HepG2 (cell line): ENCODE measurements around the gene AKR7A3. TPM values are rescaled to one million over a fixed set of nuclear protein-coding genes. Genes with fewer than 3 reads are reported as not detected.

Source experiments
- ATM ChIP-seq: fragments of 450-650 bp; IDR thresholded peaks from 2 replicates; pipeline ENCODE4 v1.7.1; 2017; ENCODE audit warnings: mild to moderate bottlenecking, borderline replicate concordance
- BORCS8-MEF2B ChIP-seq: sonication (generic); formaldehyde crosslinking; IDR thresholded peaks from 2 replicates; pipeline ENCODE4 v1.8.0; 2022; ENCODE audit warnings: mild to moderate bottlenecking, missing genetic modification reagents
- GATAD2A ChIP-seq: IDR thresholded peaks from 2 replicates; pipeline ENCODE4 v1.6.1; 2016
- GTF3A ChIP-seq: sonication (generic); formaldehyde crosslinking; conservative IDR thresholded peaks from 2 replicates; pipeline ENCODE4 v1.4.0; 2020; ENCODE audit warnings: mild to moderate bottlenecking, missing genetic modification reagents
- HOXA3 ChIP-seq: sonication (generic); formaldehyde crosslinking; IDR thresholded peaks from 2 replicates; pipeline ENCODE4 v1.5.0; 2020; ENCODE audit warnings: missing genetic modification reagents
- KLF9 ChIP-seq: IDR thresholded peaks from 2 replicates; pipeline ENCODE4 v1.6.1; 2016; ENCODE audit warnings: low read depth
- MLLT10 ChIP-seq: sonication (generic); formaldehyde crosslinking; IDR thresholded peaks from 2 replicates; pipeline ENCODE4 v1.4.0; 2020; ENCODE audit warnings: missing genetic modification reagents
- MTF2 ChIP-seq: sonication (generic); formaldehyde crosslinking; IDR thresholded peaks from 2 replicates; pipeline ENCODE4 v1.5.0; 2020; ENCODE audit warnings: missing genetic modification reagents, borderline replicate concordance
- PITX1 ChIP-seq: sonication (generic); formaldehyde crosslinking; IDR thresholded peaks from 2 replicates; pipeline ENCODE4 v1.5.1; 2020; ENCODE audit warnings: mild to moderate bottlenecking, missing genetic modification reagents
- RBFOX2 ChIP-seq: fragments of 200-400 bp; formaldehyde crosslinking; IDR thresholded peaks from 2 replicates; pipeline ENCODE4 v1.6.1; 2017; ENCODE audit warnings: low read depth, mild to moderate bottlenecking, low read length
- TBX2 ChIP-seq: sonication (generic); formaldehyde crosslinking; IDR thresholded peaks from 2 replicates; pipeline ENCODE4 v1.5.0; 2020; ENCODE audit warnings: missing genetic modification reagents, mild to moderate bottlenecking, borderline replicate concordance
- TBX3 ChIP-seq: fragments of 450-650 bp; IDR thresholded peaks from 2 replicates; pipeline ENCODE4 v1.6.1; 2017; ENCODE audit warnings: antibody characterized with exemption, mild to moderate bottlenecking, inconsistent platforms, borderline replicate concordance
- TSC22D2 ChIP-seq: sonication (generic); formaldehyde crosslinking; IDR thresholded peaks from 2 replicates; pipeline ENCODE4 v1.5.1; 2020; ENCODE audit warnings: missing genetic modification reagents, mild to moderate bottlenecking, borderline replicate concordance
- YEATS4 ChIP-seq: sonication (generic); formaldehyde crosslinking; IDR thresholded peaks from 2 replicates; pipeline ENCODE4 v1.4.0; 2020; ENCODE audit warnings: missing genetic modification reagents, borderline replicate concordance
- ZBTB3 ChIP-seq: sonication (generic); formaldehyde crosslinking; IDR thresholded peaks from 2 replicates; pipeline ENCODE4 v1.4.0; 2020; ENCODE audit warnings: low read depth, mild to moderate bottlenecking, moderate library complexity, missing genetic modification reagents, borderline replicate concordance
- ZNF30 ChIP-seq: sonication (generic); formaldehyde crosslinking; IDR thresholded peaks from 2 replicates; pipeline ENCODE4 v1.5.0; 2020; ENCODE audit warnings: mild to moderate bottlenecking, missing genetic modification reagents
- ZNF335 ChIP-seq: sonication (generic); formaldehyde crosslinking; IDR thresholded peaks from 2 replicates; pipeline ENCODE4 v1.4.0; 2020; ENCODE audit warnings: missing genetic modification reagents
- ZNF703 ChIP-seq: sonication (generic); formaldehyde crosslinking; IDR thresholded peaks from 2 replicates; pipeline ENCODE4 v1.5.1; 2020; ENCODE audit warnings: missing genetic modification reagents, mild to moderate bottlenecking, moderate library complexity, borderline replicate concordance
- ZNF720 ChIP-seq: sonication (generic); formaldehyde crosslinking; IDR thresholded peaks from 2 replicates; pipeline ENCODE4 v1.4.0; 2020; ENCODE audit warnings: missing genetic modification reagents
- ZSCAN25 ChIP-seq: sonication (generic); formaldehyde crosslinking; IDR thresholded peaks from 2 replicates; pipeline ENCODE4 v1.8.0; 2022; ENCODE audit warnings: mild to moderate bottlenecking, missing genetic modification reagents
- ZSCAN9 ChIP-seq: IDR thresholded peaks from 2 replicates; pipeline ENCODE4 v1.6.1; 2016; ENCODE audit warnings: borderline replicate concordance
- ZZZ3 ChIP-seq: sonication (generic); formaldehyde crosslinking; IDR thresholded peaks from 2 replicates; pipeline ENCODE4 v1.4.0; 2020; ENCODE audit warnings: missing genetic modification reagents, mild to moderate bottlenecking, borderline replicate concordance
- polyA plus RNA-seq, 8 experiments: library from polyadenylated mRNA; depleted of rRNA in 3 of 8; stranded (reverse) in 7 of 8; unstranded in 1 of 8; fragments of >200 nt; fragmentation: Illumina TruSeq in 4 of 8; extraction: Trizol in 4 of 8; gene quantifications; 2 replicates each; pipeline versions ENCODE4 v1.2.1 to v1.2.3, GENCODE V29; 2011 to 2016; ENCODE audit warnings: low read depth in 4 of 8, missing spikeins in 1 of 8, mixed read lengths in 1 of 8; ENCODE audit not compliant: insufficient read depth in 1 of 8
- total RNA-seq, 5 experiments: library from RNA; depleted of rRNA; stranded (reverse); fragments of >200 nt; fragmentation: Illumina TruSeq; extraction: Trizol; gene quantifications; 2 replicates each; pipeline ENCODE4 v1.2.3, GENCODE V29; 2016; ENCODE audit warnings: low read depth in 1 of 5
- TF ChIP-seq, protein P1 (sequence below): sonication (generic); formaldehyde crosslinking; IDR thresholded peaks from 2 replicates; pipeline ENCODE4 v1.4.0; 2020; ENCODE audit warnings: low read depth, mild to moderate bottlenecking, missing genetic modification reagents
- TF ChIP-seq, protein P2 (sequence below): sonication (generic); formaldehyde crosslinking; conservative IDR thresholded peaks from 2 replicates; pipeline ENCODE4 v1.4.0; 2020; ENCODE audit warnings: missing genetic modification reagents
- TF ChIP-seq, protein P3 (sequence below): sonication (generic); formaldehyde crosslinking; IDR thresholded peaks from 2 replicates; pipeline ENCODE4 v1.4.0; 2020; ENCODE audit warnings: missing genetic modification reagents

Gene AKR7A3
- total and polyA plus RNA-seq, 2 of the 13 experiments (the other 11 are each of a cell fraction or from before 2014, with no cell fraction given), result 0.58 to 1.00 TPM

DNA sequence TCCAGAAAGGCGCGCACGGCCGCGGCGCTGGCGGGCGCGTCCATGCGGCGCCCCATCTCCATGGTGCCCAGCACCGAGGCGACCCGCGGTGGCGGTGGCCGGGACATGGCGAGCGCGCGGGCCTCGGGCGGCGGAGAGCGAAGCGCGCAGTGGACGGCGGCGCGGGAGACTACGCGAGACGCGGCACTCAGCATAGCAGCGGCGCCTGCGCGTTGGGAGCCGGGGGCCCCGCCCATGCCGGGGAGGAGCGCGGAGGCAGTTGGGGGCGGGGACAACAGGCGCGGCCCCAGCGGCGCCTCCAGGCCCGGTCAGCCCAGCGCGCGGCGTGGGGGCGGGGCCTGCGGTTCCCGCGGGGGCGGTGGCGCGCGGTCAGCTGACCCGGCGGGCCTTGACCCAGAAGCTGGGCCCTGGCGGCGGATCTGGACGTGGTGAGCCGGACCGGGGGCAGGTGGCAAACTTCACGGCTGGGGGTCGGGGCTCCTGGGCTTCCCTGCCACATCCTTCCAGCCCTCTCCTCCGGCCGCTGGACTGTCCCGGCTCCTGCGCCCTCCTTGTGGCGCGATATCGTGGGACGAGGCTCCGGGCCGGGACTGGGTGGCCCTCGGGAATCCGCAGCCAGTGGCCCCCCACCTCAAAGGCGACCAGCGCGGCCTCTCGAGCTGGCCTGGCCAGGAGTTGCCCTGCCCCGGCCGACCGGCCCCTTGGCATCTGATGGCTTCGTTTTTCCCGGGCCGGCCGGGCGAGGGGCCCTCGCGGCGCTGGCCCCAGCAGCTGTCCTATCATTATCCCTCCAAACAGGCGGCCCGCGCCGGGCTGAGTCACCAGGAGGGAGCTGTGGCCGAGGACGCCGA lies 23.6 kb upstream of the AKR7A3 start, which contains the start of the genes AKR7A2 and SLC66A1 (continued):
- TF ChIP-seq MLLT10 (CRISPR knock-in tag), result no peak
- TF ChIP-seq ZNF335 (CRISPR knock-in tag), result no peak
- TF ChIP-seq YEATS4 (CRISPR knock-in tag), result peak; percentile 86; the same call in 1 of the 2 replicates
- no peak; the same call in 1 of the 2 replicates for TF ChIP-seq TBX2 (CRISPR knock-in tag)
- TF ChIP-seq ZZZ3 (CRISPR knock-in tag), result 0 out of 2 replicates have a peak, but pooled peaks have one; percentile 82
- TF ChIP-seq RBFOX2, result peak; percentile 91
- peak; percentile 75; the same call in 1 of the 2 replicates for TF ChIP-seq ZNF30 (CRISPR knock-in tag)
- peak; percentile 44; the same call in 1 of the 2 replicates for TF ChIP-seq PITX1 (CRISPR knock-in tag)
- TF ChIP-seq HOXA3 (CRISPR knock-in tag), result peak; percentile 57; the same call in 1 of the 2 replicates
- TF ChIP-seq ZNF703 (CRISPR knock-in tag), result 0 out of 2 replicates have a peak, but pooled peaks have one; percentile 66
- TF ChIP-seq, protein P1, sequence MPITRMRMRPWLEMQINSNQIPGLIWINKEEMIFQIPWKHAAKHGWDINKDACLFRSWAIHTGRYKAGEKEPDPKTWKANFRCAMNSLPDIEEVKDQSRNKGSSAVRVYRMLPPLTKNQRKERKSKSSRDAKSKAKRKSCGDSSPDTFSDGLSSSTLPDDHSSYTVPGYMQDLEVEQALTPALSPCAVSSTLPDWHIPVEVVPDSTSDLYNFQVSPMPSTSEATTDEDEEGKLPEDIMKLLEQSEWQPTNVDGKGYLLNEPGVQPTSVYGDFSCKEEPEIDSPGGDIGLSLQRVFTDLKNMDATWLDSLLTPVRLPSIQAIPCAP (CRISPR knock-in tag), result 0 out of 2 replicates have a peak, but pooled peaks have one; percentile 33
- peak; percentile 48; the same call in 1 of the 2 replicates for TF ChIP-seq MTF2 (CRISPR knock-in tag)
- TF ChIP-seq TSC22D2 (CRISPR knock-in tag), result no peak
- no peak for TF ChIP-seq ZNF720 (CRISPR knock-in tag)
- TF ChIP-seq KLF9 (CRISPR knock-in tag), result no peak
- no peak; the same call in 1 of the 2 replicates for TF ChIP-seq GTF3A
- no peak for TF ChIP-seq GATAD2A (CRISPR knock-in tag)
- TF ChIP-seq ZBTB3, result peak; percentile 39; the same call in 1 of the 2 replicates
- 0 out of 2 replicates have a peak, but pooled peaks have one; percentile 8 for TF ChIP-seq ZSCAN9 (CRISPR knock-in tag)
- TF ChIP-seq, protein P2, sequence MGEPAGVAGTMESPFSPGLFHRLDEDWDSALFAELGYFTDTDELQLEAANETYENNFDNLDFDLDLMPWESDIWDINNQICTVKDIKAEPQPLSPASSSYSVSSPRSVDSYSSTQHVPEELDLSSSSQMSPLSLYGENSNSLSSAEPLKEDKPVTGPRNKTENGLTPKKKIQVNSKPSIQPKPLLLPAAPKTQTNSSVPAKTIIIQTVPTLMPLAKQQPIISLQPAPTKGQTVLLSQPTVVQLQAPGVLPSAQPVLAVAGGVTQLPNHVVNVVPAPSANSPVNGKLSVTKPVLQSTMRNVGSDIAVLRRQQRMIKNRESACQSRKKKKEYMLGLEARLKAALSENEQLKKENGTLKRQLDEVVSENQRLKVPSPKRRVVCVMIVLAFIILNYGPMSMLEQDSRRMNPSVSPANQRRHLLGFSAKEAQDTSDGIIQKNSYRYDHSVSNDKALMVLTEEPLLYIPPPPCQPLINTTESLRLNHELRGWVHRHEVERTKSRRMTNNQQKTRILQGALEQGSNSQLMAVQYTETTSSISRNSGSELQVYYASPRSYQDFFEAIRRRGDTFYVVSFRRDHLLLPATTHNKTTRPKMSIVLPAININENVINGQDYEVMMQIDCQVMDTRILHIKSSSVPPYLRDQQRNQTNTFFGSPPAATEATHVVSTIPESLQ (CRISPR knock-in tag), result no peak
- TF ChIP-seq BORCS8-MEF2B (CRISPR knock-in tag), result peak; percentile 78
- TF ChIP-seq ATM, result no peak
- TF ChIP-seq TBX3, result 0 out of 2 replicates have a peak, but pooled peaks have one; percentile 13
- TF ChIP-seq, protein P3, sequence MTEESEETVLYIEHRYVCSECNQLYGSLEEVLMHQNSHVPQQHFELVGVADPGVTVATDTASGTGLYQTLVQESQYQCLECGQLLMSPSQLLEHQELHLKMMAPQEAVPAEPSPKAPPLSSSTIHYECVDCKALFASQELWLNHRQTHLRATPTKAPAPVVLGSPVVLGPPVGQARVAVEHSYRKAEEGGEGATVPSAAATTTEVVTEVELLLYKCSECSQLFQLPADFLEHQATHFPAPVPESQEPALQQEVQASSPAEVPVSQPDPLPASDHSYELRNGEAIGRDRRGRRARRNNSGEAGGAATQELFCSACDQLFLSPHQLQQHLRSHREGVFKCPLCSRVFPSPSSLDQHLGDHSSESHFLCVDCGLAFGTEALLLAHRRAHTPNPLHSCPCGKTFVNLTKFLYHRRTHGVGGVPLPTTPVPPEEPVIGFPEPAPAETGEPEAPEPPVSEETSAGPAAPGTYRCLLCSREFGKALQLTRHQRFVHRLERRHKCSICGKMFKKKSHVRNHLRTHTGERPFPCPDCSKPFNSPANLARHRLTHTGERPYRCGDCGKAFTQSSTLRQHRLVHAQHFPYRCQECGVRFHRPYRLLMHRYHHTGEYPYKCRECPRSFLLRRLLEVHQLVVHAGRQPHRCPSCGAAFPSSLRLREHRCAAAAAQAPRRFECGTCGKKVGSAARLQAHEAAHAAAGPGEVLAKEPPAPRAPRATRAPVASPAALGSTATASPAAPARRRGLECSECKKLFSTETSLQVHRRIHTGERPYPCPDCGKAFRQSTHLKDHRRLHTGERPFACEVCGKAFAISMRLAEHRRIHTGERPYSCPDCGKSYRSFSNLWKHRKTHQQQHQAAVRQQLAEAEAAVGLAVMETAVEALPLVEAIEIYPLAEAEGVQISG (CRISPR knock-in tag), result peak; percentile 58
- TF ChIP-seq ZSCAN25 (CRISPR knock-in tag), result 0 out of 2 replicates have a peak, but pooled peaks have one; percentile 5
